ENCODE data around the gene GHSR.
"Not testable (repeated sequence)": the region's sequence is repeated elsewhere in the genome, so short reads cannot be mapped to it uniquely, and the experiment has no call there.

GHSR gene, protein sequence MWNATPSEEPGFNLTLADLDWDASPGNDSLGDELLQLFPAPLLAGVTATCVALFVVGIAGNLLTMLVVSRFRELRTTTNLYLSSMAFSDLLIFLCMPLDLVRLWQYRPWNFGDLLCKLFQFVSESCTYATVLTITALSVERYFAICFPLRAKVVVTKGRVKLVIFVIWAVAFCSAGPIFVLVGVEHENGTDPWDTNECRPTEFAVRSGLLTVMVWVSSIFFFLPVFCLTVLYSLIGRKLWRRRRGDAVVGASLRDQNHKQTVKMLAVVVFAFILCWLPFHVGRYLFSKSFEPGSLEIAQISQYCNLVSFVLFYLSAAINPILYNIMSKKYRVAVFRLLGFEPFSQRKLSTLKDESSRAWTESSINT

DNA sequence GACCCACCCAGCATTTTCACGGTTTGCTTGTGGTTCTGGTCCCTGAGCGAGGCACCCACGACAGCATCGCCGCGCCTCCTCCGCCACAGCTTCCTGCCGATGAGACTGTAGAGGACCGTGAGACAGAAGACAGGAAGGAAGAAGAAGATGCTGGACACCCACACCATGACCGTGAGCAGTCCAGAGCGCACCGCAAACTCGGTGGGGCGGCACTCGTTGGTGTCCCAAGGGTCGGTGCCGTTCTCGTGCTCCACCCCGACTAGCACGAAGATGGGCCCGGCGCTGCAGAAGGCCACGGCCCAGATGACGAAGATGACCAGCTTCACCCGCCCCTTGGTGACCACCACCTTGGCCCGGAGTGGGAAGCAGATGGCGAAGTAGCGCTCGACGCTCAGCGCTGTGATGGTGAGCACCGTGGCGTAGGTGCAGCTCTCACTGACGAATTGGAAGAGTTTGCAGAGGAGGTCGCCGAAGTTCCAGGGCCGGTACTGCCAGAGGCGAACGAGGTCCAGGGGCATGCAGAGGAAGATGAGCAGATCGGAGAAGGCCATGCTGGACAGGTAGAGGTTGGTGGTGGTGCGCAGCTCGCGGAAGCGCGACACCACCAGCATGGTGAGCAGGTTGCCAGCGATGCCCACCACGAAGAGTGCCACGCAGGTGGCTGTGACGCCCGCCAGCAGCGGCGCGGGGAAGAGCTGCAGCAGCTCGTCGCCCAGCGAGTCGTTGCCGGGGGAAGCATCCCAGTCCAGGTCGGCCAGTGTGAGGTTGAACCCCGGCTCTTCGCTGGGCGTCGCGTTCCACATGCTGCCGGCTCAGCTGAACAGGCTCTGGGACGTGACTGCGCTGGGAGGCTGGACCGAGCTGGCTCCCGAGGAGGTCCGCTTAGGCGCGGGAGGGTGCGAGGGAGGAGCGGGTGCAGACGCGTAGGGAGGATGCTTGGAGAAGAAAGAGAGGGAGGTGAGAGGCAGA is at the start of gene GHSR:
Gene GHSR, minus strand, starts transcription at position 846 of the 969 bp plus-strand sequence. Its CDS starts 43 bp downstream, at position 803.
- TF ChIP-seq EZH2phosphoT487 (IDR thresholded peaks at IDR 0.05; ENCODE audit: low read depth) = no peak
- TF ChIP-seq, protein P1, sequence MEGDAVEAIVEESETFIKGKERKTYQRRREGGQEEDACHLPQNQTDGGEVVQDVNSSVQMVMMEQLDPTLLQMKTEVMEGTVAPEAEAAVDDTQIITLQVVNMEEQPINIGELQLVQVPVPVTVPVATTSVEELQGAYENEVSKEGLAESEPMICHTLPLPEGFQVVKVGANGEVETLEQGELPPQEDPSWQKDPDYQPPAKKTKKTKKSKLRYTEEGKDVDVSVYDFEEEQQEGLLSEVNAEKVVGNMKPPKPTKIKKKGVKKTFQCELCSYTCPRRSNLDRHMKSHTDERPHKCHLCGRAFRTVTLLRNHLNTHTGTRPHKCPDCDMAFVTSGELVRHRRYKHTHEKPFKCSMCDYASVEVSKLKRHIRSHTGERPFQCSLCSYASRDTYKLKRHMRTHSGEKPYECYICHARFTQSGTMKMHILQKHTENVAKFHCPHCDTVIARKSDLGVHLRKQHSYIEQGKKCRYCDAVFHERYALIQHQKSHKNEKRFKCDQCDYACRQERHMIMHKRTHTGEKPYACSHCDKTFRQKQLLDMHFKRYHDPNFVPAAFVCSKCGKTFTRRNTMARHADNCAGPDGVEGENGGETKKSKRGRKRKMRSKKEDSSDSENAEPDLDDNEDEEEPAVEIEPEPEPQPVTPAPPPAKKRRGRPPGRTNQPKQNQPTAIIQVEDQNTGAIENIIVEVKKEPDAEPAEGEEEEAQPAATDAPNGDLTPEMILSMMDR (IDR thresholded peaks at IDR 0.05; ENCODE audit: low read depth, low read length) = no peak
- Histone ChIP-seq H3K4me2 (ENCODE audit: low read length) (no peak within 1 kb of the TSS), H3K79me2 (ENCODE audit: low read length) (no peaks in the 10 kb centered on the region), H3K9ac (ENCODE audit: low read length) (no peak within 1 kb of the TSS), H4K20me1 (ENCODE audit: insufficient read depth, low read length) (no peaks in the 10 kb centered on the region; the same call in 1 of the 2 replicates), H3K9me3 (ENCODE audit: insufficient read depth, low read length) (no peaks in the 10 kb centered on the region), H3K4me3 (ENCODE audit: low read length) (no peak within 1 kb of the TSS), H3K27me3 (ENCODE audit: low read depth, low read length) (no peaks in the 10 kb centered on the region), H3K4me1 (ENCODE audit: low read length) (no peaks in the 10 kb centered on the region), H3K27ac (ENCODE audit: low read length) (no peak within 1 kb of the TSS), H2AFZ (ENCODE audit: low read depth, low read length) (no peak within 1 kb of the TSS), H3K36me3 (replicated peaks; ENCODE audit: low read depth, low read length) (no peaks in the 10 kb centered on the region)

DNA sequence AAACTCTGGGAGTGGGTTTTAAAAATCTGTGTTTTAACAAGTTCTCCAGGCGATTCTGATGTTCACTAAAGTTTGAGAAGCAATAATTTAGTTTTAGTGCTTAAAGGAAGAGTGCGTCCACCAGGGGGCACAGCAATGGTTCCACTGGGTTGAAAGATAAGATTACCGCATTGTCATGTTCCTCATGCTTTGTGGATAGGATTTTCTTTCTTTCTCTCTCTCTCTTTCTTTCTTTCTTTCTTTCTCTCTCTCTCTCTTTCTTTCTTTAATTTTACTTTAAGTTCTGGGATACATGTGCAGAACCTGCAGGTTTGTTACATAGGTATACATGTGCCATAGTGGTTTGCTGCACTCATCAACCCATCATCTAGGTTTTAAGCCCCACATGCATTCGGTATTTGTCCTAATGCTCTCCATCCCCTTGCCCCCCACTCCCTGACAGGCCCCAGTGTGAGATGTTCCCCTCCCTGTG is 42.0 kb upstream of the GHSR start:
- not testable (repeated sequence) for H3K4me3 ChIP-seq (ENCODE audit: low read length); H3K36me3 ChIP-seq (replicated peaks; ENCODE audit: low read depth, low read length); H3K4me1 ChIP-seq (ENCODE audit: low read length); H4K20me1 ChIP-seq (ENCODE audit: insufficient read depth, low read length); H2AFZ ChIP-seq (ENCODE audit: low read depth, low read length); H3K27ac ChIP-seq (ENCODE audit: low read length); H3K9me3 ChIP-seq (ENCODE audit: insufficient read depth, low read length); H3K9ac ChIP-seq (ENCODE audit: low read length); H3K79me2 ChIP-seq (ENCODE audit: low read length); H3K4me2 ChIP-seq (ENCODE audit: low read length)
- TF ChIP-seq, protein P1 (IDR thresholded peaks at IDR 0.05; ENCODE audit: low read depth, low read length) = peak; percentile 70
- H3K27me3 ChIP-seq (ENCODE audit: low read depth, low read length) = peaks cover 20% of the 10 kb centered on the region

DNA sequence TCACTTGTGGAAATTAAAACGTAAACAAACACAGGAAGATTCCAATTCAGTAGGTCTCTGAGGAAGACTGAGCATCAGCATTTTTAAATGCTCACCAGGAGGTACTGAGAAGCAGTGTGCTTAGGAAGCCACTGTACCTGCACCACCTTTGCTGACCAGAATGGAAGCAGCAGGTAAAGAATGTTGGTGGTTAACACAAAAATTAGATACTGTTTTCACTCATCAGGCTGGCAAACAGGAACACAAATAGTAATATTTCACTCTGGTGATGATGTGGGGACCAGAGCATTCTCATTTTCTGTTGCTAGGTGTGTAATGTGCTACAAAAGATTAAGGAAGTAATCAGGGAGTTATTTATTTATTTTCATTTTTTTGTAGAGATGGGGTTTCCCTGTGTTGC is 29.9 kb upstream of the GHSR start:
- H3K9me3 ChIP-seq (ENCODE audit: insufficient read depth, low read length) = no peaks in the 10 kb centered on the region
- H3K4me2 ChIP-seq (ENCODE audit: low read length) = no peak overlapping the region
- no peaks in the 10 kb centered on the region for H3K36me3 ChIP-seq (replicated peaks; ENCODE audit: low read depth, low read length)
- H3K4me1 ChIP-seq (ENCODE audit: low read length) = peaks cover 14% of the 10 kb centered on the region
- TF ChIP-seq, protein P1 (IDR thresholded peaks at IDR 0.05; ENCODE audit: low read depth, low read length) = no peak
- TF ChIP-seq EZH2phosphoT487 (IDR thresholded peaks at IDR 0.05; ENCODE audit: low read depth) = no peak
- no peaks in the 10 kb centered on the region for H3K27me3 ChIP-seq (ENCODE audit: low read depth, low read length)
- H3K27ac ChIP-seq (ENCODE audit: low read length) = no peak overlapping the region
- no peaks in the 10 kb centered on the region for H3K79me2 ChIP-seq (ENCODE audit: low read length)
- H2AFZ ChIP-seq (ENCODE audit: low read depth, low read length) = no peak overlapping the region
- no peaks in the 10 kb centered on the region for H4K20me1 ChIP-seq (ENCODE audit: insufficient read depth, low read length)
- no peak overlapping the region for H3K9ac ChIP-seq (ENCODE audit: low read length)
- H3K4me3 ChIP-seq (ENCODE audit: low read length) = no peak overlapping the region

DNA sequence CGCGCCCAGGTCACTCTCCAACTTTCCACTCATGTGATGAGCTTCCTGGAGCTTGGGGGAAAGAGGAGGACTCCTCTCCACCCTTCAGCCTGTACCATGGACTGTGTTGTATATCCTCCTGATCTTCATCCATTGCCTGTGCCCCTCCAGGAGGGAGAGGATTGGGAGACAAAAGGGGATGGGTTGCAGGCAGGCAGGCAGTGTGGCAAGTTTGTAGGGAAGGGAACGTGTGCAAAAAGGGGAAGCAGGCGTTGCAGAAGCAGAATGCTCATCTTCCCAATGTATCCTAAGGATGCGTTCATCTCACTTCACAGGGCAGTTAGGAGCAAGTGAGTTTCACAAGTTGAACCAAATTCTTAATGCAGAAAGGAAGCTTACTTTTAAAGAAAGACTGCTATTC is 28.1 kb upstream of the GHSR start:
- no peaks in the 10 kb centered on the region for H3K79me2 ChIP-seq (ENCODE audit: low read length)
- H3K9me3 ChIP-seq (ENCODE audit: insufficient read depth, low read length) = no peaks in the 10 kb centered on the region
- no peaks in the 10 kb centered on the region for H3K27me3 ChIP-seq (ENCODE audit: low read depth, low read length)
- H2AFZ ChIP-seq (ENCODE audit: low read depth, low read length) = peak overlapping the region; percentile 100
- H3K9ac ChIP-seq (ENCODE audit: low read length) = peak overlapping the region; percentile 73
- H3K4me2 ChIP-seq (ENCODE audit: low read length) = peak overlapping the region; percentile 82
- TF ChIP-seq, protein P1 (IDR thresholded peaks at IDR 0.05; ENCODE audit: low read depth, low read length) = no peak
- no peak for TF ChIP-seq EZH2phosphoT487 (IDR thresholded peaks at IDR 0.05; ENCODE audit: low read depth)
- peak overlapping the region; percentile 97 for H3K4me3 ChIP-seq (ENCODE audit: low read length)
- no peaks in the 10 kb centered on the region for H3K36me3 ChIP-seq (replicated peaks; ENCODE audit: low read depth, low read length)
- peaks cover 14% of the 10 kb centered on the region for H3K4me1 ChIP-seq (ENCODE audit: low read length)
- no peak overlapping the region for H3K27ac ChIP-seq (ENCODE audit: low read length)
- no peaks in the 10 kb centered on the region for H4K20me1 ChIP-seq (ENCODE audit: insufficient read depth, low read length)

Data from OCI-LY3 (cell line).